ENCODE data around the gene DLG1.

DNA sequence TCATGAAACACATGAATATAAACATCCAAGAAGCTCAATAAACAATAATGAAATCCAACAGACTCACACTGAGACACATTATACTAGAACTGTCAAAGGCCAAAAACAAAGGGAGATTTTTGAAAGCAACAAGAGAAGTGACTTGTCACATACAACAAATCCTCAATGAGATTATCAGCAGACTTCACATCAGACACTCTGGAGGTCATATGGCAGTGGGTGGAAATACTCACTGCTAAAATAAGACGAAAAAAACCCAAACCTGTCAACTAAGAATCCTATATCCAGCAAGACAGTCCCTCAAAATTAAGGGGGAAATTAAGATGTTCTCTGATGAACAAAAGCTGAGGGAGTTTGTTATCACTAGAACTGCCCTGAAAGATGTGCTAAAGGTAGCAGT is 143.4 kb downstream of the DLG1 start:
- TF ChIP-seq EZH2 (IDR thresholded peaks at IDR 0.05), result no peak
- no peak for TF ChIP-seq CTCF (IDR thresholded peaks at IDR 0.05)
- TF ChIP-seq EZH2phosphoT487 (IDR thresholded peaks at IDR 0.05), result no peak

Measured in neural progenitor cell (in vitro differentiated cells).